ENCODE data around the gene APOC4. TPM values are rescaled to one million over a fixed set of nuclear protein-coding genes. Genes with fewer than 3 reads are reported as not detected.
"Not testable (repeated sequence)": the region's sequence is repeated elsewhere in the genome, so short reads cannot be mapped to it uniquely, and the experiment has no call there.

Gene APOC4
- total RNA-seq, 1 experiment from 2014 or later: not detected

GRCh38 chr19:44951179-44952159, 9.4 kb downstream of the APOC4 start:
- in situ Hi-C loops (cut with HindIII; ENCODE audit: low pct_unique_long_range_greater_than_20kb, low sequenced_read_pairs): no loop called here
- DNase-seq (ENCODE audit: low read depth, low spot score): peak; percentile 83

- in situ Hi-C loops (cut with HindIII; ENCODE audit: low pct_unique_long_range_greater_than_20kb, low sequenced_read_pairs): no loop called here
- DNase-seq (ENCODE audit: low read depth, low spot score): no peak
Observed at GRCh38 chr19:44954278-44954648, 12.2 kb downstream of the APOC4 start.

- in situ Hi-C loops (cut with HindIII; ENCODE audit: low pct_unique_long_range_greater_than_20kb, low sequenced_read_pairs): no loop called here
- peak; percentile 95 for DNase-seq (ENCODE audit: low read depth, low spot score)
Observed at GRCh38 chr19:44954649-44955504, 12.8 kb downstream of the APOC4 start, which contains the start of gene CLPTM1. TSS of gene CLPTM1 (plus strand) at chr19:44955380. CDS start at chr19:44955396, 16 bp downstream.

GRCh38 chr19:44955505-44956439, 13.7 kb downstream of the APOC4 start:
- no peak for DNase-seq (ENCODE audit: low read depth, low spot score)
- in situ Hi-C loops (cut with HindIII; ENCODE audit: low pct_unique_long_range_greater_than_20kb, low sequenced_read_pairs): no loop called here

- in situ Hi-C loops (cut with HindIII; ENCODE audit: low pct_unique_long_range_greater_than_20kb, low sequenced_read_pairs): no loop called here
- no peak for DNase-seq (ENCODE audit: low read depth, low spot score)
Observed at GRCh38 chr19:44957526-44957925, 15.5 kb downstream of the APOC4 start.

GRCh38 chr19:44958090-44958489, 16.1 kb downstream of the APOC4 start:
- no peak for DNase-seq (ENCODE audit: low read depth, low spot score)
- in situ Hi-C loops (cut with HindIII; ENCODE audit: low pct_unique_long_range_greater_than_20kb, low sequenced_read_pairs): no loop called here

GRCh38 chr19:44959691-44960090, 17.7 kb downstream of the APOC4 start:
- no peak for DNase-seq (ENCODE audit: low read depth, low spot score)
- in situ Hi-C loops (cut with HindIII; ENCODE audit: low pct_unique_long_range_greater_than_20kb, low sequenced_read_pairs): no loop called here

GRCh38 chr19:44960906-44961728, 19.1 kb downstream of the APOC4 start:
- DNase-seq (ENCODE audit: low read depth, low spot score): no peak
- in situ Hi-C loops (cut with HindIII; ENCODE audit: low pct_unique_long_range_greater_than_20kb, low sequenced_read_pairs): no loop called here

GRCh38 chr19:44961821-44962220, 19.8 kb downstream of the APOC4 start:
- DNase-seq (ENCODE audit: low read depth, low spot score): no peak
- in situ Hi-C loops (cut with HindIII; ENCODE audit: low pct_unique_long_range_greater_than_20kb, low sequenced_read_pairs): no loop called here

GRCh38 chr19:44968118-44968517, 26.1 kb downstream of the APOC4 start:
- DNase-seq (ENCODE audit: low read depth, low spot score): no peak
- in situ Hi-C loops (cut with HindIII; ENCODE audit: low pct_unique_long_range_greater_than_20kb, low sequenced_read_pairs): no loop called here

GRCh38 chr19:44968670-44969069, 26.6 kb downstream of the APOC4 start:
- in situ Hi-C loops (cut with HindIII; ENCODE audit: low pct_unique_long_range_greater_than_20kb, low sequenced_read_pairs): no loop called here
- DNase-seq (ENCODE audit: low read depth, low spot score): no peak

GRCh38 chr19:44969437-44969836, 27.4 kb downstream of the APOC4 start:
- no peak for DNase-seq (ENCODE audit: low read depth, low spot score)
- in situ Hi-C loops (cut with HindIII; ENCODE audit: low pct_unique_long_range_greater_than_20kb, low sequenced_read_pairs): no loop called here

- in situ Hi-C loops (cut with HindIII; ENCODE audit: low pct_unique_long_range_greater_than_20kb, low sequenced_read_pairs); DNase-seq (ENCODE audit: low read depth, low spot score): not testable (repeated sequence)
Observed at GRCh38 chr19:44971451-44971850, 29.4 kb downstream of the APOC4 start.

GRCh38 chr19:44972802-44973201, 30.8 kb downstream of the APOC4 start:
- DNase-seq (ENCODE audit: low read depth, low spot score): peak; percentile 50

GRCh38 chr19:44973982-44974735, 32.1 kb downstream of the APOC4 start:
- DNase-seq (ENCODE audit: low read depth, low spot score): no peak
- in situ Hi-C loops (cut with HindIII; ENCODE audit: low pct_unique_long_range_greater_than_20kb, low sequenced_read_pairs): no loop called here

More at GRCh38 chr19:44972802-44973201, 30.8 kb downstream of the APOC4 start:
- in situ Hi-C loops (cut with HindIII; ENCODE audit: low pct_unique_long_range_greater_than_20kb, low sequenced_read_pairs): no loop called here

- in situ Hi-C loops (cut with HindIII; ENCODE audit: low pct_unique_long_range_greater_than_20kb, low sequenced_read_pairs): no loop called here
- no peak for DNase-seq (ENCODE audit: low read depth, low spot score)
Observed at GRCh38 chr19:44974857-44975256, 32.8 kb downstream of the APOC4 start.
